Heart right ventricle (tissue), 16 donors: ENCODE data around the gene YOD1. TPM values are rescaled to one million over a fixed set of nuclear protein-coding genes. Genes with fewer than 3 reads are reported as not detected.
A peak's percentile ranks its signal among the peaks of the same experiment; 100 is the strongest.

ENCODE experiments used
- ATAC-seq, 8 donors: fragments of 200-7000 bp; cut with Tn5 transposase; one replicate each; pipeline ENCODE4 v1.9.1; 2020; ENCODE audit warnings: mild to moderate bottlenecking in 8 of 8, moderate library complexity in 8 of 8, moderate number of reproducible peaks in 1 of 8
- DNase-seq, 2 donors: peaks; one replicate each; pipeline ENCODE4 v3.0.0-alpha.2; 2020
- H3K27ac ChIP-seq, 10 donors: fragments of 200-600 bp; sonication (generic) in 2 of 10; one replicate each; pipeline versions ENCODE4 v1.5.0 to v1.8.0; 2020 to 2022; ENCODE audit warnings: mild to moderate bottlenecking in 3 of 10
- H3K27me3 ChIP-seq, 7 donors: fragments of 200-600 bp; one replicate each; pipeline ENCODE4 v1.8.0; 2021 to 2022; ENCODE audit warnings: mild to moderate bottlenecking in 2 of 7
- H3K36me3 ChIP-seq, 9 donors: fragments of 200-600 bp; sonication (generic) in 1 of 9; one replicate each; pipeline versions ENCODE4 v1.5.0 to v1.8.0; 2020 to 2022; ENCODE audit warnings: mild to moderate bottlenecking in 2 of 9
- H3K4me1 ChIP-seq, 9 donors: fragments of 200-600 bp; sonication (generic) in 1 of 9; one replicate each; pipeline versions ENCODE4 v1.5.0 to v1.8.0; 2020 to 2022; ENCODE audit warnings: mild to moderate bottlenecking in 4 of 9
- H3K4me3 ChIP-seq, 10 donors: fragments of 200-600 bp; sonication (generic) in 2 of 10; one replicate each; pipeline versions ENCODE4 v1.5.0 to v1.8.0; 2020 to 2022; ENCODE audit warnings: mild to moderate bottlenecking in 7 of 10, moderate library complexity in 2 of 10
- H3K9me3 ChIP-seq, 11 donors: fragments of 200-600 bp in 10 of 11; sonication (generic) in 2 of 11; one replicate each; pipeline versions ENCODE4 v1.5.0 to v1.8.0; 2013 to 2022; ENCODE audit warnings: mild to moderate bottlenecking in 2 of 11, control low read depth in 1 of 11, moderate library complexity in 1 of 11
- WGBS, 2 donors: extraction: QIAGEN DNeasy Blood & Tissue Kit; methylation state at CpG; one replicate each; pipeline ENCODE4 v1.1.7; 2013; ENCODE audit warnings: inconsistent platforms in 1 of 2; 5-methylcytosine and 5-hydroxymethylcytosine counted together
- intact Hi-C, 10 donors: fragments of 100-400 bp; cut with DNase I; formaldehyde crosslinking; loops; one replicate each; pipeline versions ENCODE4 v1.11.1 to v1.14.2; 2022
- polyA plus RNA-seq, 2 donors: library from polyadenylated mRNA; stranded (reverse); fragments of 200-250 nt; gene quantifications; one replicate each; pipeline ENCODE4 v1.2.3, GENCODE V29; 2013
- total RNA-seq, 10 donors: library from RNA; stranded (reverse); fragmentation: NEBNext Ultra II Directional in 3 of 10; extraction: Animal tissue kit (Norgen Biotek cat#: 25700) in 3 of 10; gene quantifications; one replicate each; pipeline versions ENCODE4 v1.2.1 to v1.2.4, GENCODE V29; 2021 to 2023
- TF ChIP-seq, protein P1 (sequence below), 9 donors: fragments of 200-600 bp; sonication (generic) in 2 of 9; IDR thresholded peaks; one replicate each; pipeline versions ENCODE4 v1.5.0 to v1.8.0; 2021 to 2022; ENCODE audit warnings: antibody characterized with exemption in 9 of 9, mild to moderate bottlenecking in 5 of 9, moderate library complexity in 1 of 9
- donor health status: Arrhythmogenic right ventricular cardiomyopathy.
- donor health status: ischemic (EF 13 %, LVEDD 7.1; RV severe dilation, severe dysfunction).
- donor health status: healthy with polysubstance abuse.
- donor health status: DM: no; HTN: yes; CAD: no.
- donor health status: DM: no; HTN: no; CAD: no.
- donor health status: ischemic (EF 25% LVEDD 6.9; RV normal size, moderate dysfunction).
- donor health status: ischemic (EF 25% LVEDD 5.7; RV mildly dilated, moderate dysfunction).
- donor health status: healthy.
- donor health status: DM: yes; HTN: yes; CAD: no.
- donor health status: Ischemic cardiomyopathy.
- donor health status: ischemic (EF 35%, LVEDD 5.7; RV mildly dilated, moderate dysfunction).
- donor health status: nonischemic (EF 11% LVEDD 7.7; RV severe dilation, severe dysfunction).
- donor health status: DM: yes; HTN: yes; CAD: no.
- donor health status: PGD.
- donor health status: ischemic (EF 29% LVEDD 5.4; RV normal size, mild dysfunction).
- donor health status: nonischemic (EF 23%, LVEDD 6.1; RV moderate dilation, normal function).

Gene YOD1
- total and polyA plus RNA-seq, 12 donors = 2.6 to 9.1 (median 5.7) TPM

DNA sequence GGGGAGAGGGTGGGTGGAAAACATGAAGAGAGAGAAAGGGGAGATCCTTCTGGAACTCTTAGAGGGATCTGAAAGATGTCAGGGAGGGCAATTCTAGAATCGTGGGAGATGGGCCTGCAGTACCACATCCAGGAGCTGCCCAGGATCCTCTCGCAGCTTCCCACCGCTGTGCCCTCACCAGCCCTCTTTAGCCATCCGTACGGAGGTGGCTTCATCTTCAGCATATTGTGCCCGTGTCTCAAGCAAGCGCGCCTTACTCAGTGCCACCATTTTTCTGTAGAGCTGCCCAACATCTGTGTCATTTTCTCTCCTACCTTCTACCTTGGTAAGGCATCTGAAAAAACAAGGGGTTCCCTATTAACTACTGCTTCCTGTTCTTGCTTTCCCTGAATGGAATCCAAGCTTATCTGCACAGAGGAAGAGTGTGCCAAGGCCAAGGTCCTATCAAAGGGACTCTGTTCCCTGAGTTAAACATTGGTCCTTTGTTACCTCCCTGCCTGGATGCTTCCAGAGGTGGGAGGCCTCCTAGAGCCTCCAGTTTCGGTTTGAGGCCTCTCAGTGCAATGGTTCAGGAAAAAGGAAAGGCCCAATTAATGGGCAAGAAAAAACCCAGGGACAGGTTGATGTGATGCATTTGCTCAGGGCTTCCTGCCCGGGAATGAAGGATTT lies 41.7 kb downstream of the YOD1 start:
- H3K27ac ChIP-seq = no peak overlapping the region
- peaks cover 0 to 6% (median 0%) of the 10 kb centered on the region in 7 donors for H3K27me3 ChIP-seq
- no peak for DNase-seq
- H3K9me3 ChIP-seq = no peaks in the 10 kb centered on the region
- no peaks in the 10 kb centered on the region for H3K36me3 ChIP-seq
- H3K4me3 ChIP-seq = no peak overlapping the region
- WGBS, 2 donors = 90 to 91% methylated on average over 10 of the region's 10 CpGs
- TF ChIP-seq, protein P1, sequence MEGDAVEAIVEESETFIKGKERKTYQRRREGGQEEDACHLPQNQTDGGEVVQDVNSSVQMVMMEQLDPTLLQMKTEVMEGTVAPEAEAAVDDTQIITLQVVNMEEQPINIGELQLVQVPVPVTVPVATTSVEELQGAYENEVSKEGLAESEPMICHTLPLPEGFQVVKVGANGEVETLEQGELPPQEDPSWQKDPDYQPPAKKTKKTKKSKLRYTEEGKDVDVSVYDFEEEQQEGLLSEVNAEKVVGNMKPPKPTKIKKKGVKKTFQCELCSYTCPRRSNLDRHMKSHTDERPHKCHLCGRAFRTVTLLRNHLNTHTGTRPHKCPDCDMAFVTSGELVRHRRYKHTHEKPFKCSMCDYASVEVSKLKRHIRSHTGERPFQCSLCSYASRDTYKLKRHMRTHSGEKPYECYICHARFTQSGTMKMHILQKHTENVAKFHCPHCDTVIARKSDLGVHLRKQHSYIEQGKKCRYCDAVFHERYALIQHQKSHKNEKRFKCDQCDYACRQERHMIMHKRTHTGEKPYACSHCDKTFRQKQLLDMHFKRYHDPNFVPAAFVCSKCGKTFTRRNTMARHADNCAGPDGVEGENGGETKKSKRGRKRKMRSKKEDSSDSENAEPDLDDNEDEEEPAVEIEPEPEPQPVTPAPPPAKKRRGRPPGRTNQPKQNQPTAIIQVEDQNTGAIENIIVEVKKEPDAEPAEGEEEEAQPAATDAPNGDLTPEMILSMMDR (IDR thresholded peaks at IDR 0.05) = no peak
- H3K4me1 ChIP-seq = peaks cover 0 to 5% (median 0%) of the 10 kb centered on the region in 9 donors
- intact Hi-C loops = no loop called here
- peak in 1 of 8 donors; percentile 28 for ATAC-seq

DNA sequence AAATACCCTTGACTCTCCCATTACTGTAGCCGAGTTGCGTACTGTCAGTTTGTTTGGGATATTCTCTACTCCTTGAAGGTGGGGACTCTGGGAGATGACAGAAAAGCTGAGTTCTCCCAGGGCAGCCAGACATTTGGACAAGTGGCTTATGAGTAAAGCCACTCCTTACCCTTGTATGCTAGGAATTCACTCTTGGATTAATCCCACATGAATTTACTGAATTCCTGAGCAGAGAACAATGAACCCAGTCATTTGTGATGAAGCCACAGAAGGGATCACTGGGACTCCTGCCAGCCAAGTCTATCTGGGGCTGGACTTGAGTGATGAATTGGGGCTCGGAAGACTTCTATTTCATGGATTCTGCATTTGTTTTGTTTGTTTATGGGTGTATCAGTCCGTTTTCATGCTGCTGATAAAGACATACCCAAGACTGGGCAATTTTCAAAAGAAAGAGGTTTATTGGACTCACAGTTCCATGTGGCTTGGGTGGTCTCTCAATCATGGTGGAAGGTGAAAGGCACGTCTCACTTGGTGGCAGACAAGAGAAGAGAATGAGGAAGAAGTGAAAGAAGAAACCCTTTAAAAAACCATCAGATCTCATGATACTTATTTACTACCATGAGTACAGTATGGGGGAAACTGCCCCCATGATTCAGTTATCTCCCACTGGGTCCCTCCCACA lies 43.5 kb downstream of the YOD1 start:
- intact Hi-C loops = no loop called here

DNA sequence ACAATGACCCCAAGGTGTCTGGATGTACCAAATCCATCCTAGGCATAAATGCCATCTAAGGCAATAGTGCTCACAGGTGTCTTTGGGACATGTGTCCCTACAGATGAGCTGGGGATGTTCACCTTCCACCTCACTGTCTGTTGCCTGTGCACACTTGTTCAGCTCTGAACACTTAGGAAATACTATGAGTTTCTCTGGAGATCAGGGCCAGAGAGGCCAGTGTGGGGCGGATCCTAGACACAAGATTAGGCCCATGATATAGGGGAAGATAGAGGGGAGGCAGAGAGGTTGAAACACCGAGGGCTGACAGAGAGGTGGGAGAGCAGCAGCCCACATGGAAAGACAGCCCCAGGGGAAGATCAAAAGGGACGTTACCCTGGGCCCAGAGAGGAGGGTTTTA lies 44.1 kb downstream of the YOD1 start:
- H3K9me3 ChIP-seq = no peaks in the 10 kb centered on the region
- no peak overlapping the region for H3K27ac ChIP-seq
- no peaks in the 10 kb centered on the region for H3K27me3 ChIP-seq
- no peaks in the 10 kb centered on the region for H3K36me3 ChIP-seq
- peaks cover 0 to 5% (median 0%) of the 10 kb centered on the region in 9 donors for H3K4me1 ChIP-seq
- ATAC-seq (no peak), DNase-seq (no peak)
- TF ChIP-seq, protein P1 (IDR thresholded peaks at IDR 0.05) = no peak
- H3K4me3 ChIP-seq = no peak overlapping the region
- intact Hi-C loops = no loop called here
- WGBS, 2 donors = 67 to 73% methylated on average over 3 of the region's 3 CpGs

More for the DNA sequence above, 43.5 kb downstream of the YOD1 start:
- no peaks in the 10 kb centered on the region for H3K36me3 ChIP-seq
- 69 to 70% methylated on average over 5 of the region's 5 CpGs for WGBS, 2 donors
- TF ChIP-seq, protein P1 (IDR thresholded peaks at IDR 0.05) = no peak
- H3K4me3 ChIP-seq = no peak overlapping the region
- DNase-seq (no peak), ATAC-seq (no peak)
- H3K27me3 ChIP-seq = peaks cover 0 to 5% (median 0%) of the 10 kb centered on the region in 7 donors
- peaks cover 0 to 5% (median 0%) of the 10 kb centered on the region in 9 donors for H3K4me1 ChIP-seq
- no peaks in the 10 kb centered on the region for H3K9me3 ChIP-seq
- H3K27ac ChIP-seq = no peak overlapping the region

DNA sequence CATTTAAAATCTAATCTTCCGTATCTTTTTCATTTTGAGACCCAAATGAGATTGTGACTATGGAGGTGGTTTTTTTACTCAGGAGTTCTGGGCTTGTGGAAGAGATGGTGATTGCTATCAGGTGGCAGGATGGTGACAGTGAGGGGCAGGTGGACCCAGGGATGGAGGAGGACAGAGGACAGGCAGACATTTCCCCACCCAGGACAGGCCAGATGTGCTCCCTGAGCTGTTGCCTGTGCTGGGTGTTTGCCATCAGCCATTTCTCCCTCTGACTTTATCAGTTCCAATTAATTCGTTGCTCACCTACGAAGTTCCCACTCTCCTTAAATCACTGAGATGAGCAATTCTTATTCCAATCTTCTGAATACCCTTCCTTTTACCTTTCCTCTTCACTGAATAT lies 44.9 kb downstream of the YOD1 start:
- DNase-seq (no peak), ATAC-seq (no peak)
- 85 to 93% methylated on average over 3 of the region's 3 CpGs for whole genome bisulfite sequencing, 2 donors
- intact Hi-C loops = no loop called here
- H3K27ac ChIP-seq = no peak overlapping the region
- no peaks in the 10 kb centered on the region for H3K36me3 ChIP-seq
- no peaks in the 10 kb centered on the region for H3K9me3 ChIP-seq
- TF ChIP-seq, protein P1 (IDR thresholded peaks at IDR 0.05) = no peak
- peaks cover 0 to 5% (median 0%) of the 10 kb centered on the region in 9 donors for H3K4me1 ChIP-seq
- no peak overlapping the region for H3K4me3 ChIP-seq
- no peaks in the 10 kb centered on the region for H3K27me3 ChIP-seq
